Loucy (cell line): ENCODE measurements around the gene CLDN20.

Experiments
- H2AFZ ChIP-seq: fragments of 200-600 bp; sonication (generic); 2 replicates; pipeline ENCODE4 v1.6.0; 2016; ENCODE audit warnings: antibody characterized with exemption, mild to moderate bottlenecking, low read length, moderate library complexity
- H3F3A ChIP-seq: fragments of 200-600 bp; 2 replicates; pipeline ENCODE4 v1.6.0; 2016; ENCODE audit warnings: antibody characterized with exemption, low read depth, mild to moderate bottlenecking
- H3K27me3 ChIP-seq: fragments of 200-600 bp; sonication (generic); 2 replicates; pipeline ENCODE4 v1.6.1; 2014; ENCODE audit warnings: low read length, mild to moderate bottlenecking; ENCODE audit not compliant: insufficient read depth, poor library complexity, severe bottlenecking
- H3K36me3 ChIP-seq: fragments of 200-600 bp; sonication (generic); 2 replicates; pipeline ENCODE4 v1.6.1; 2016; ENCODE audit warnings: low read length; ENCODE audit not compliant: insufficient read depth
- H3K4me1 ChIP-seq: fragments of 200-600 bp; sonication (generic); 2 replicates; pipeline ENCODE4 v1.5.1; 2014; ENCODE audit warnings: low read length, mild to moderate bottlenecking; ENCODE audit not compliant: insufficient read depth, poor library complexity, severe bottlenecking
- H3K4me2 ChIP-seq: fragments of 200-600 bp; sonication (generic); 2 replicates; pipeline ENCODE4 v1.6.0; 2014; ENCODE audit warnings: antibody characterized with exemption, low read length, low read depth, mild to moderate bottlenecking; ENCODE audit not compliant: poor library complexity, severe bottlenecking
- H3K4me3 ChIP-seq: fragments of 200-600 bp; sonication (generic); 2 replicates; pipeline ENCODE4 v1.5.1; 2014; ENCODE audit warnings: low read length, mild to moderate bottlenecking, mixed read lengths; ENCODE audit not compliant: poor library complexity, severe bottlenecking
- H3K79me2 ChIP-seq: fragments of 200-600 bp; sonication (generic); 2 replicates; pipeline ENCODE4 v1.6.1; 2014; ENCODE audit warnings: low read length; ENCODE audit not compliant: insufficient read depth
- H3K9ac ChIP-seq: fragments of 200-600 bp; sonication (generic); 2 replicates; pipeline ENCODE4 v1.6.0; 2014; ENCODE audit warnings: mild to moderate bottlenecking, low read depth, low read length, moderate library complexity; ENCODE audit not compliant: poor library complexity, severe bottlenecking
- H3K9me2 ChIP-seq: fragments of 200-600 bp; sonication (generic); replicated peaks from 2 replicates; pipeline ENCODE4 v1.6.1; 2016; ENCODE audit warnings: low read depth, low read length, mixed read lengths
- H3K9me3 ChIP-seq: fragments of 200-600 bp; sonication (generic); 2 replicates; pipeline ENCODE4 v1.6.1; 2014; ENCODE audit warnings: mild to moderate bottlenecking, antibody characterized with exemption, low read length, low read depth; ENCODE audit not compliant: insufficient read depth
- H4K20me1 ChIP-seq: fragments of 200-600 bp; sonication (generic); 2 replicates; pipeline ENCODE4 v1.6.0; 2014; ENCODE audit warnings: antibody characterized with exemption, low read length, mild to moderate bottlenecking; ENCODE audit not compliant: insufficient read depth, poor library complexity, severe bottlenecking
- CTCF ChIP-seq: fragments of 200-600 bp; sonication (generic); conservative IDR thresholded peaks from 2 replicates; pipeline ENCODE4 v1.5.1; 2014; ENCODE audit warnings: mild to moderate bottlenecking, antibody characterized with exemption, low read length
- EZH2phosphoT487 ChIP-seq: fragments of 200-600 bp; IDR thresholded peaks from 2 replicates; pipeline ENCODE4 v1.6.1; 2018; ENCODE audit warnings: antibody characterized with exemption, mild to moderate bottlenecking, moderate library complexity, borderline replicate concordance

CLDN20 gene

DNA sequence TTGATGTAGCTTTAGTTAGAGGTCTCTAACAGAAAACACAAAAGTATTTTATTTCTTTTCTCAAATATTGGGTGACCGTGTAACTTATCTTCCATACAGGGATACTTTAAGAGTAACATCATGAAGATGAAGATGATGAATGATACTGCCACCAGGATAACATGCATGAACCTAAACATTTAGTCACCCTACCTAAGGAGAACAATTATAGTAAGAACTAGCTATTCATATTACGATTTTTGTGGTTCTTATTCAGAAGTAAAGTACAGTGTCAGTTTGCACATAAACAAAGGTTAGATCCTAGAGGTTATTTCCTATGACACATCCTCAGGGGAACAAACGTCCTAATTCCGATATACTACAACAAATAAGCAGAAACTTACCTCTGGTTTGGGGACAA, 21.0 kb downstream of the CLDN20 start:
- Histone ChIP-seq H3K79me2 (no peaks in the 10 kb centered on the region), H3K9me3 (no peaks in the 10 kb centered on the region), H3F3A (no peaks in the 10 kb centered on the region), H2AFZ (no peak overlapping the region), H3K9me2 (no peaks in the 10 kb centered on the region), H3K27me3 (no peaks in the 10 kb centered on the region), H3K4me2 (no peak overlapping the region), H3K4me3 (no peak overlapping the region), H3K36me3 (peaks cover 50% of the 10 kb centered on the region; the same call in 1 of the 2 replicates), H3K4me1 (no peaks in the 10 kb centered on the region), H4K20me1 (no peaks in the 10 kb centered on the region), H3K9ac (no peak overlapping the region)
- no peak for TF ChIP-seq CTCF
- no peak for TF ChIP-seq EZH2phosphoT487

DNA sequence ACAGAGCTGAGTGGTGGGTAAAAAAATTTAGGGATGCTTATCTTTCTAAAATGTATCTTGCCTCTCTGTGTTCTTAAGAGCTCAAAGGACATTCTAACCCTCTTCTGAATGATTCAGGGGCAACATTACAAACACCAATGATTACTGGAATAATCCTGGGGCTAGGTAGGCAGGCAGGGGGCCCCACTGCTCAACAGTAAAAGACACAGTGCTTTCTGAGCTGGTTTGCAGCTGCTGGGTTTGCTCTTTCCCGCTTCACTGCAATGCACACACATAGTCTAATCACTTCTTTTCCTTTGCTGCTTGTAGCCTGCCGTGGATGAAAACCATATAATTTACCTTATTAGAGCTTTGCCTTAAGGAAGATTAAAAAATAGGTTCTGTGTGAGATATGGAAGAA, 23.9 kb downstream of the CLDN20 start:
- H3K27me3 ChIP-seq, result no peaks in the 10 kb centered on the region
- H3K4me2 ChIP-seq, result no peak overlapping the region
- H3K9me3 ChIP-seq, result no peaks in the 10 kb centered on the region
- TF ChIP-seq CTCF (no peak), EZH2phosphoT487 (no peak)
- H4K20me1 ChIP-seq, result no peaks in the 10 kb centered on the region
- H3F3A ChIP-seq, result no peaks in the 10 kb centered on the region
- H3K36me3 ChIP-seq, result peaks cover 51% of the 10 kb centered on the region; the same call in 1 of the 2 replicates
- H3K9me2 ChIP-seq, result no peaks in the 10 kb centered on the region
- H2AFZ ChIP-seq, result no peak overlapping the region
- no peaks in the 10 kb centered on the region for H3K79me2 ChIP-seq
- no peak overlapping the region for H3K9ac ChIP-seq
- no peak overlapping the region for H3K4me3 ChIP-seq
- no peaks in the 10 kb centered on the region for H3K4me1 ChIP-seq

- Histone ChIP-seq H3K27me3 (no peaks in the 10 kb centered on the region), H3K4me1 (no peaks in the 10 kb centered on the region), H3F3A (no peaks in the 10 kb centered on the region), H3K9ac (no peak overlapping the region), H3K4me2 (no peak overlapping the region), H3K9me3 (no peaks in the 10 kb centered on the region), H3K9me2 (no peaks in the 10 kb centered on the region), H3K4me3 (no peak overlapping the region), H4K20me1 (no peaks in the 10 kb centered on the region), H3K36me3 (peaks cover 40% of the 10 kb centered on the region; the same call in 1 of the 2 replicates), H3K79me2 (no peaks in the 10 kb centered on the region), H2AFZ (no peak overlapping the region)
- no peak for TF ChIP-seq EZH2phosphoT487
- TF ChIP-seq CTCF, result no peak
These were observed 26.7 kb downstream of the CLDN20 start for GRCh38 chr6:155290491-155290890.
